Right ventricle myocardium superior (tissue), 1 donor: ENCODE measurements around the gene RABL6. TPM values are rescaled to one million over a fixed set of nuclear protein-coding genes. Genes with fewer than 3 reads are reported as not detected.

Source experiments
- ATAC-seq: fragments of 200-7000 bp; cut with Tn5 transposase; one replicate; pipeline ENCODE4 v1.9.1; 2020; ENCODE audit warnings: mild to moderate bottlenecking; ENCODE audit not compliant: poor library complexity
- DNase-seq: peaks from one replicate; pipeline ENCODE4 v3.0.0-alpha.2; 2020
- intact Hi-C: fragments of 100-400 bp; cut with DNase I; formaldehyde crosslinking; loops from one replicate; pipeline ENCODE4 v1.11.2; 2022
- total RNA-seq: library from RNA; stranded (reverse); fragmentation: NEBNext Ultra II Directional; extraction: Animal tissue kit (Norgen Biotek cat#: 25700); gene quantifications from one replicate; pipeline ENCODE4 v1.2.1, GENCODE V29; 2021
- donor health status: DM: no; HTN: yes; CAD: no; lungs with severe emphysema.

RABL6 gene
- total RNA-seq, 1 donor from 2014 or later: 68.0 TPM

DNA sequence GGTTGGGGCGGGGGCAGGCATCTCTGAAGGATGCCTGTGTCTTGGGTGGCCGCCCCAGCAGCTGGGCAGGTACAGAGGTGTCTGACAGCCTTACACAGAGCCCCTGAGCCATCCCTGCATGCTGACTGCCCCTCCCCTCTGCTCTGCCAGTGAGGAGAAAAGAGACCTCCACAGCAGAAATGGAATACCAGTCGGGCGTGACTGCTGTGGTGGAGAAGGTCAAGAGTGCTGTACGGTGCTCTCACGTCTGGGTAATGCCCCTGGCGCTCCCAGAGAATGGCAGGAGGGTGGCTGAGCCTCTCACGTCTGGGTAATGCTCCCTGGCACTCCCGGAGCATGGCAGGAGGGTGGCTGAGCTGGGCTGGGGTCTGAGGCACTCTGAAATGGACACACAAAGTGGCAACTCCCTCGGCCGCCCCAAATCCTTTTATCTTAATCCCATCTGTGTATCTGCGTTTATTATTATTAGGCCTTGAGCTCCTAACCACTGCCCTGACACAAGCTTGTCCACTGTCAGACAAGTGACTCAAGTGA lies 2.5 kb upstream of the RABL6 start:
- peak; percentile 30 for DNase-seq
- intact Hi-C loops: no loop called here
- no peak for ATAC-seq

GRCh38 chr9:136806067-136806466 lies 1.7 kb upstream of the RABL6 start:
- DNase-seq (peak; percentile 25), ATAC-seq (no peak)
- intact Hi-C loops: no loop called here

DNA sequence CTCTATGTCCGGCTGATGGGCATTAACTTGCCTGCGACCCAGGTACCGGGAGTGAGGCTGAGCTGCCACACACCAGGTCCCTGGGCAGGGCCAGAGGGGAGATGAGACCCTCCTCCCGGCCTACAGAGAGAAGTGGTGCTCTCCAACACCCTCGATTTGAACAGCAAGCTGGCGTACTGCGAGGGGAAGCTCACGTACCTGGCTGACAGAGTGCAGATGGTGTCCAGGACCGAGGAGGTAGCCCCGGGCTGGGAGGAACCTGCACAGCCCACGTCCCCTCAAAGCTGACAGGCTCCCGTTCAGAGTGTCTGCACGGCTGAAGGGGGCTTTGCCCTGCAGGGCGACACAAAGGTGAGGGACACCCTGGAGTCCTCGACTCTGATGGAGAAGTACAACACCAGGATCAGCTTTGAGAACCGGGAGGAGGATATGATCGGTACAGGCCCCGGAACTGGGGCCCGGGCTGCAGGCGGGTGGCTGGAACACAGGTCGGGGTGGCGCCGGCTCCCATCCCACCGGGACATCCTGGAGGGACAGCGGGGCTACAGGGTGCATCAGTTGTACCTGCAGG lies 1.0 kb upstream of the RABL6 start:
- DNase-seq: peak; percentile 23
- no peak for ATAC-seq
- intact Hi-C loops: no loop called here

DNA sequence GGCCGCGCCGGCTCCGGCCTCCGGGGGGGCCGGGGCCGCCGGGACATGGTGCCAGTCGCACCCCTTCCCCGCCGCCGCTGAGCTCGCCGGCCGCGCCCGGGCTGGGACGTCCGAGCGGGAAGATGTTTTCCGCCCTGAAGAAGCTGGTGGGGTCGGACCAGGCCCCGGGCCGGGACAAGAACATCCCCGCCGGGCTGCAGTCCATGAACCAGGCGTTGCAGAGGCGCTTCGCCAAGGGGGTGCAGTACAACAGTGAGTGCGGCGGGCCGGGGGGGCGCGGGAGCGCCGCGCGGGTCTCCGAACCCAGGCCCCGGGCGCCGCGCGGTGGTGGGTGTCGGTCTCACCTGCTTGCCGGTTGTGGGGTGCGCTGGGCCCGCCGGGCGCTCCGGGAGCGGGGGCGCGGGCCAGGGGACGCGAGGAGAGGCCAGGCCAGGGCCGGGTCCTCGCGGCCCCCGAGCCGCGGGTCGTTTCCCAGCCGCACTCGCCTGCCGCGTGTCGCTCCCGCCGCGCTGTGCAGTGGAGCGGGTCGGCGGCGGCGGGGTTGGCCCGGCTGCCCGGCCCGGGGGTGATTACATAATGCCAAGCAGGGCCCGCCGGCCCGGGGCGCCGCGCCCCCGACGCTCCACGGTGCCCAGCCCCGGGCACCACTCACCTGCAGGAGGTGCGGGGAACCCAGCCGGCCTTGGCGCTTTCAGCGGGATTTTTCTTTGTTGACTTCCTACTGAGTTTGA lies 492 bp downstream of the RABL6 start:
- intact Hi-C loops: no loop called here
- ATAC-seq: peak; percentile 18
- DNase-seq: peak; percentile 60

GRCh38 chr9:136808806-136809158 lies 1.0 kb downstream of the RABL6 start:
- no peak for ATAC-seq
- intact Hi-C loops: no loop called here
- no peak for DNase-seq

- ATAC-seq (no peak), DNase-seq (peak; percentile 11)
- intact Hi-C loops: no loop called here
Observed at GRCh38 chr9:136814725-136815421, 7.1 kb downstream of the RABL6 start.

DNA sequence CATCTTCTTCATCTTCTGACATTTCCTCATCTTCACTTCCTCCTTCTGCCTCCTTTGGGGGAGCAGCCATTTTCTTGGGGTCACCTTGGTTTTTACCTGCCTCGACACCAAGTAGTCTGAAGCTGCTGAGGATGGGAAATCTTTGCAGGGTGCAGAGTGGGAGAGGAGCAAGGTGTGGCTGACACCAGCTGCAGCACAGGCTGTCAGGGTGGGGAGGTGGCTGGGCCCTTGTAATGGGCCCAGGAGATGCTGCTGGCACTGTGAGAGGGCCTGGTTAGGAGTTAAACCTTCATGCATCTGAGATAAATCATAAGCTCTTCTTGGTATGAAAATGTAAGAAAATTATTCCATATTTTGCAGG lies 7.7 kb downstream of the RABL6 start:
- intact Hi-C loops: no loop called here
- ATAC-seq: no peak

GRCh38 chr9:136820971-136821825 lies 13.4 kb downstream of the RABL6 start:
- intact Hi-C loops: no loop called here
- ATAC-seq (peak; percentile 66), DNase-seq (peak; percentile 41)

More for the DNA sequence above, 7.7 kb downstream of the RABL6 start:
- no peak for DNase-seq

DNA sequence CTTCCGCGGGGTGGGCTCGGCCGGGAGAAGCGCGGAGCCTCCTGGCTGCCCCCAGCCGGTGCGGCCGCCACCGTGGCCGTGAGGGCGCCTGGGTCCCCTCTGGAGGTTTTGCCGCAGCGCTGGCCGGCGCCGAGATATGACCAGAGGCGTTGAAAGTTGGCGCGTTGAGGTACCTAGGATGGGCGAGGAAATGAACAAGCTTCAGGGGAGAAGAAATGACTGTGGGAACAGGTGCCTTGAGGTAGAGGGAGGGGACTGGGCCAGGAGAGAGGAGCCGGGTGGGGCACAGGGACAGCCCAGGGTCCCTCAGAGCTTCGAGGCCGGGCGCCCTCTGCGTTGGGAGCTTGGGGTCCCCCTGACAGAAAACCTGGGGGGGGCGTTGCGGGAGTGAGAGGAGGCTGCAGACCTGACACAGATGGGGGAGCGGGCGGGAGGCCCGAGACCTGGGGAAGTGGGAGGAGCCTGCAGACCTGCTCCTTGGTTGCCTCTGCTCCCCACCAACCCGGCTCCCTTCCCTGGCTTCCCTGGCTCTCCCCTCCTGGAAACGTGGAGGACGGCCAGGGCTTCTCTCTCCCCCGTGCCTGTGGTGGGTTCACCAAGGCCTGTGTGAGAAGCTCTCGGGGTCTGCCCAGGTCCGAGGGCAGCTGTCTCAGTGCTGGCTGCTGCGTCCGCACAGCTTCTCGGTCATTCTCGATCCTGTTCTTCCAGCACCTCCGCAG lies 14.2 kb downstream of the RABL6 start:
- ATAC-seq (no peak), DNase-seq (peak; percentile 40)
- intact Hi-C loops: no loop called here

DNA sequence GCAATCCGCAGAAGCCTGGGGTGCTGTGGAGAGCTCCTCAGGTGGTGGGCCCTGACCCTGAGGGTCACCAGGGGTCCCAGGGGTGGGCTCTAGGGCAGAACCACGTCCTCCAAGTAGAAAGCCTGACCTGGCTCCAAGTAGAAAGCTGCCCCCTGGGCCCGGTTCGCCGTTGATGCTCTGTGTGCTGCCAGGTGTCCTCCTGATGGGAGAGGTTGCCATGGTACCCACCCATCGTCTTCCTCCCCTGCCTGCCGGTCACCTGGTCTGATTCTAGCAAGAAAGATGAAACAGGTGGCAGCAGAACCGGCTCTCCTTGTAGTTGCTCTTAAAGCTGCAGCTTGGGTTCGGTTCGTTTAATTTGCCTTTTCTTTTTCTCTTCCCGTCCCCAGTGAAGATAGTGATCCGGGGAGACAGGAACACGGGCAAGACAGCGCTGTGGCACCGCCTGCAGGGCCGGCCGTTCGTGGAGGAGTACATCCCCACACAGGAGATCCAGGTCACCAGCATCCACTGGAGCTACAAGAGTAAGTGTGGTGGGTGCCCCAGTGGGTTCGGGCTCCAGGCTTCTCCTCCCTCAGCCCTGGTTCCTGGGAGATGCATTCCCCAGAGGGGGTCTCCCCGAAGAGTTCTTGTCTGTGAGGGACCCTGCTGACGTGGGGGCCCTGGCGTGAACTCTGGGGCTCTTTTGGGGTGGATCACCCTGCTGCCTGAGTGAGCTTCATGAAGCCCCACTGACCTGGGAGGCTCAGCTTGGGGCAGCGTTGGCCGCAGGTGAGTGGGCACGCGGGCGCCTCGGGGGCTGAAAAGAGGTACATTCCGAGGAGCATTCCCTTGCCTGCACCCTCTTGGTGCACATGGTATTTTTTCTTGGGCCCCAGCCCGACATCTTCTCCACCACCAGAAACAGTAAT lies 15.6 kb downstream of the RABL6 start:
- intact Hi-C loops: no loop called here
- ATAC-seq: no peak
- peak; percentile 30 for DNase-seq

- intact Hi-C loops: no loop called here
- ATAC-seq (no peak), DNase-seq (peak; percentile 25)
Observed at GRCh38 chr9:136824496-136825225, 16.9 kb downstream of the RABL6 start.

- peak; percentile 22 for DNase-seq
- ATAC-seq: no peak
- intact Hi-C loops: no loop called here
Observed at GRCh38 chr9:136825295-136826187, 17.8 kb downstream of the RABL6 start.

- ATAC-seq (no peak), DNase-seq (peak; percentile 37)
- intact Hi-C loops: no loop called here
Observed at GRCh38 chr9:136826188-136826541, 18.4 kb downstream of the RABL6 start.

DNA sequence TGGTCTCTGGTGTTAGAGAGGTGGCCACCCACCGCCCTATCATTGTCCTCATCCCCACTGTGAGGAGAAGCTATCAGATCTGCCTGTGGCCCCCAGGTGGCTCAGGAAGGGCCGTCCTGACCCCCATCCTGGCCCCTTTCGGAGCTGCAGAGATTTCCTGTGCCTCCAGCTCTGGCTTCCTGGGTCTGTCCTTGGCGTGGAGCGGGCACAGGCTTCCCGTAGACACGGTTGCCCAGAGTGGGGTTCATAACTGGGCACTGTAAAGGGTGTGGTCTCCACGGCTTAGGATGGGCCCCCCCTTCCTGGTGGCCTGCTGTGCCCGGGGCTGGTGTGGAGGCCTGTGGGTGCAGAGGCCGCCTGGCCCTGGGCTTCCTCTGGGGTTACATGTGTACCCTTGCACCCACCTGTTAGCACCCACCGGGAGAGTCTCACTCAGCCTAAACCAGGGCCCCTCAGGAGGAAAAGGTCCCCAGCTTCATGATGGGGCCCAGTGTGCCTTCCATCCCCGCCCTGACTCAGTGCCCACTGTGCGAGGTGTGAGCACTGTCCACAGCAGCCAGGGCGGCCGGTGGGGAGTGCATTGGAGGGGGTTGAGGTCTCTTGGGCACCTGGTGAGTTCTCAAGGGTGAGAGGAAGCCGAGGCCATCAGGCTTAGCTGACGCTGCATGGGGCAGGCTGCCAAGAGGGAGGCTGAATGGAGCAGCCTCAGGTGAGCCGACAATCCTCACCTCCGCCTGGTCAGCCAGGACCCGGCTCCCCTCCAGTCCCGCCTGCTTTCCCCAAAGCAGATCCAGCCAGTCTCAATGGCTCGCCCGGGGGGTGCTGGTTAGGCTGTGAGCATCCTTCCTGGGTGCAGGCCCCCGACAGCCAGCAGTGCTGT lies 19.2 kb downstream of the RABL6 start:
- intact Hi-C loops: no loop called here
- ATAC-seq: no peak
- peak; percentile 33 for DNase-seq
